Omental fat pad (tissue), 4 donors: ENCODE measurements around the gene ILK. TPM values are rescaled to one million over a fixed set of nuclear protein-coding genes. Genes with fewer than 3 reads are reported as not detected.

ENCODE experiments used
- ATAC-seq: fragments of 150-250 bp; one replicate; pipeline ENCODE4 v1.9.1; 2016; ENCODE audit warnings: mild to moderate bottlenecking, moderate library complexity; ENCODE audit not compliant: low FRiP score
- DNase-seq: peaks from one replicate; pipeline ENCODE4 v3.0.0-alpha.2; 2019; ENCODE audit warnings: low spot score
- CTCF ChIP-seq, 3 donors: fragments of 450-650 bp; IDR thresholded peaks; one replicate each; pipeline ENCODE4 v1.5.1; 2016 to 2017; ENCODE audit warnings: antibody characterized with exemption in 3 of 3, mild to moderate bottlenecking in 3 of 3, moderate library complexity in 2 of 3
- total RNA-seq, 4 donors: library from RNA; depleted of rRNA; stranded (reverse); fragments of >200 nt; gene quantifications; one replicate each; pipeline ENCODE4 v1.1.0, GENCODE V29; 2016

ILK gene
- total RNA-seq, 4 donors from 2014 or later: 92.1 to 189 (median 118) TPM

- DNase-seq (no peak), ATAC-seq (no peak)
- TF ChIP-seq CTCF (IDR thresholded peaks at IDR 0.05): no peak
Observed at GRCh38 chr11:6559369-6559768, 44.2 kb upstream of the ILK start.

- no peak for DNase-seq
- ATAC-seq: no peak
- no peak for TF ChIP-seq CTCF (IDR thresholded peaks at IDR 0.05)
Observed at GRCh38 chr11:6561288-6561687, 42.3 kb upstream of the ILK start.

- no peak for TF ChIP-seq CTCF (IDR thresholded peaks at IDR 0.05)
- ATAC-seq (no peak), DNase-seq (no peak)
Observed at GRCh38 chr11:6563121-6563619, 40.4 kb upstream of the ILK start.

- no peak for TF ChIP-seq CTCF (IDR thresholded peaks at IDR 0.05)
- DNase-seq: no peak
- ATAC-seq: no peak
Observed at GRCh38 chr11:6563667-6564066, 39.9 kb upstream of the ILK start.

GRCh38 chr11:6565325-6565724, 38.2 kb upstream of the ILK start:
- ATAC-seq (no peak), DNase-seq (no peak)
- no peak for TF ChIP-seq CTCF (IDR thresholded peaks at IDR 0.05)

- DNase-seq (no peak), ATAC-seq (no peak)
- TF ChIP-seq CTCF (IDR thresholded peaks at IDR 0.05): no peak
Observed at GRCh38 chr11:6565988-6566703, 37.4 kb upstream of the ILK start.

- no peak for ATAC-seq
- DNase-seq: no peak
Observed at GRCh38 chr11:6566704-6567370, 36.7 kb upstream of the ILK start.

More at GRCh38 chr11:6566704-6567370, 36.7 kb upstream of the ILK start:
- TF ChIP-seq CTCF (IDR thresholded peaks at IDR 0.05): no peak
